GM23338 (cell line): ENCODE results near the gene NUP54.

Experiments
- EZH2phosphoT487 ChIP-seq: fragments of 200-600 bp; sonication (generic); IDR thresholded peaks from one replicate; pipeline ENCODE4 v1.8.1; 2018; ENCODE audit warnings: antibody characterized with exemption; ENCODE audit not compliant: unreplicated experiment
- POLR2AphosphoS5 ChIP-seq: IDR thresholded peaks from 2 replicates; pipeline ENCODE4 v1.6.1; 2016; ENCODE audit warnings: antibody characterized with exemption, low read depth
- TF ChIP-seq, protein P1 (sequence below), 2 experiments: fragments of 200-600 bp in 1 of 2; sonication (generic) in 1 of 2; conservative IDR thresholded peaks; 2 replicates each; pipeline versions ENCODE4 v1.5.1 to v1.6.1; 2016 to 2017; ENCODE audit warnings: antibody characterized with exemption in 2 of 2, low read depth in 2 of 2, mild to moderate bottlenecking in 2 of 2, moderate library complexity in 1 of 2

DNA sequence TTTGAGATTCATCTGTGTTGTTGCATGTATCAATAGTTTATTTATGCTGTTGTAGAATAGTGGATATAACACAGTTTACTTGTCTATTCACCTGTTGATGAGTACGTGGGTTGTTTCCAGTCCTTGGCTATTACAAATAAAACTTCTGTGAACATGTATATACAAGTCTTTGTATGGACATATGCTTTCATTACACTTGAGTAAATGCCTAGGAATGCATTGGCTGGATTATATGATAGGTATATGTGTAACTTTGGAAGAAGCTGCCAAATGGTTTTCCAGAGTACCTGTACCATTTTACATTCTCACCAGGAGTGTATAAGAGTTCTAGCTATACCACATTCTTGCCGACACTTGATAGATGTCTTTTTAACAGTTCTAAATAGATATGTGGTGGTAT, 57.1 kb downstream of the NUP54 start:
- TF ChIP-seq, protein P1, sequence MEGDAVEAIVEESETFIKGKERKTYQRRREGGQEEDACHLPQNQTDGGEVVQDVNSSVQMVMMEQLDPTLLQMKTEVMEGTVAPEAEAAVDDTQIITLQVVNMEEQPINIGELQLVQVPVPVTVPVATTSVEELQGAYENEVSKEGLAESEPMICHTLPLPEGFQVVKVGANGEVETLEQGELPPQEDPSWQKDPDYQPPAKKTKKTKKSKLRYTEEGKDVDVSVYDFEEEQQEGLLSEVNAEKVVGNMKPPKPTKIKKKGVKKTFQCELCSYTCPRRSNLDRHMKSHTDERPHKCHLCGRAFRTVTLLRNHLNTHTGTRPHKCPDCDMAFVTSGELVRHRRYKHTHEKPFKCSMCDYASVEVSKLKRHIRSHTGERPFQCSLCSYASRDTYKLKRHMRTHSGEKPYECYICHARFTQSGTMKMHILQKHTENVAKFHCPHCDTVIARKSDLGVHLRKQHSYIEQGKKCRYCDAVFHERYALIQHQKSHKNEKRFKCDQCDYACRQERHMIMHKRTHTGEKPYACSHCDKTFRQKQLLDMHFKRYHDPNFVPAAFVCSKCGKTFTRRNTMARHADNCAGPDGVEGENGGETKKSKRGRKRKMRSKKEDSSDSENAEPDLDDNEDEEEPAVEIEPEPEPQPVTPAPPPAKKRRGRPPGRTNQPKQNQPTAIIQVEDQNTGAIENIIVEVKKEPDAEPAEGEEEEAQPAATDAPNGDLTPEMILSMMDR (conservative IDR thresholded peaks at IDR 0.05; ENCODE audit: low read depth in 2 of 2), result no peak
- TF ChIP-seq EZH2phosphoT487, result no peak
- TF ChIP-seq POLR2AphosphoS5, result no peak
